DMS 273 (cell line): ENCODE data around the gene ERG28.
A peak's percentile ranks its signal among the peaks of the same experiment; 100 is the strongest.

Experiments
- DNase-seq: peaks from one replicate; lab custom pipeline; 2025; ENCODE audit not compliant: unreplicated experiment; lab: John Stamatoyannopoulos, UW

Gene ERG28

GRCh38 chr14:75660238-75660629, 442 bp downstream of the ERG28 start:
- DNase-seq, result no peak

GRCh38 chr14:75658957-75659356, 1.7 kb downstream of the ERG28 start:
- DNase-seq, result no peak

GRCh38 chr14:75657331-75657730, 3.3 kb downstream of the ERG28 start:
- no peak for DNase-seq

DNA sequence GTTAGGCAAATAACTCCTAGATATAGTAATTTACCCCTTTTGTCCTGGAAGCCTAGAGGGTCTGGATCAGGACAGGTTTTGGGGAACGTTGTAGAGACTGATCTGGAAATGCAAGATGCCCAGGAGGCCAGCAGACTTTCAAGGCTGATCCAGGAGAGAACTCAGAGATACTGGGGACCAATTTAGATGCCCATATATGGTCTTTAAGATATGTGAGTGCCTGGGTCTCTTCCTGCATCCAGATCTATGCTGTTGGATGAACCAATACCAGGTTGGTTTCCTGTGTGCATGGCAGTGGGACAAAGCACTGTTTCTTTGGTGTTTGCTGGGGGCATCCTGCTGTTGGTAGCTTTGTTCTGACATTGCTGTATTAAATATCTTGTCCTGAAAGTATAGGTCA, 5.4 kb downstream of the ERG28 start:
- no peak for DNase-seq

DNA sequence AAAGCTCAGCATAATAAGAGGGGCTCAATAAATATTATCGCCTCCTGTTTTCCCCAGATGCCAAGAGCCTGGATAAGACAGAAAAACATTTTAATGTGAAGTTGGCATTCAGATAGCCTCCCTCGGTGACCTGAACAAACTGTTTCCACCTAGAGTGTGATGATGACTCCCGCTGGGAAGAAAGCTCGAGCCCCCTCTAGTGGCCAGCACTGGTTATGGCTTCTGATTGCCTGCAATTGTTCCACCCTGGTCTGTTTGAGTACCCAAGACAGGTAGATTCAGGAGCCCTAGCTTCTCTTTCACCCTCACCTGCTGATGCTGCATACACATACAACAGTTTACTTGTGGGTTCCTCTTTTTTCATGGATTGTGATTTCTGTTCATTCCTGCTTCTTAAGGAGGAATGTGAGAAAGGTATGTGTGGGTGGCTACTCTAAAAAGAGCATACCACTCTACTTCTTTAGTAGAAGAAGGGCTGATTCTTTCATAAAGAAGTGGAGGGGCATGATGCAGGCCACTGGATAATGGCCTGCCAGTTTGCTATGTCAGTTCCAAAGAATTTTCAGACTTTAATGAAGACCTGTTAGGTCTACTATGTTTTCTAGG, 6.4 kb downstream of the ERG28 start:
- DNase-seq, result peak; percentile 75

GRCh38 chr14:75653563-75653962, 7.1 kb downstream of the ERG28 start:
- DNase-seq, result no peak

DNA sequence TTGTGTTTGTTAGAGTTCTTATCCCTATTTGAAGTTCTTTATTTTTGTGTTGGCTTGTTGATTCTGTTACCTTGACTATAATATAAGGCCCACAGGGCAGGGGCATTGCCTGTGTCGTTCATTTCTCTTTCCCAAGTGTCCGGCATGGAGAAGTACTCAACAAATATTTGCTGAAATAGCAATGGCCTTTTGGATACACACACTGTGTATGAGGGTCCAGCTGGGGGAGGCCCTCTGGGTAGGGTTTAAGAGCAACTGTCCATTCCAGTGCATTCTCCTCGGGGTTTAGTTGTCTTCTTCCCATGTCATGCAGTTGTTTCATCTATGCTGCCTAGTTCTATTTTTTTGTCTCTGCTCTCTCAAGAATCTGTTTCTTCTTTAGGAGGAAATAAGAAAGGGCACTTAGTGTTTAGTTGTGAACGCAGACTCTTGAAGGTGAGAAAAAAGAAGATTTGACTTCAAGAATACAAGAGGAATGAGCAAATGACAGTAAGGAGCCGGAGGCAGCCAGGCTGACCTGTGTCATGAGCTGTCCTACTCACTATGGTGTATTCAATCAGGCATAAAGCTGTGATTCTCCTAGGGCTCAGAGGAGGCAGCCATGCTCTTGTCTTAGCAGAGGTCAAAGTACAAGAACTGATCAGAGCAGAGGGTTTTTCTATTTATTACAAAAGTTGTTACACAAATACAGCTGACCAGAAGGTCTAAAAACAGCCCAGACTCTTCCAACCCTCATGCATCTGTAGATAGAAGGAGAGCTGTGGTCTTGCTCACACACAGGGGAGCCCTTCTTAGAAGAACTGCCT, 10.2 kb downstream of the ERG28 start:
- DNase-seq, result no peak

DNA sequence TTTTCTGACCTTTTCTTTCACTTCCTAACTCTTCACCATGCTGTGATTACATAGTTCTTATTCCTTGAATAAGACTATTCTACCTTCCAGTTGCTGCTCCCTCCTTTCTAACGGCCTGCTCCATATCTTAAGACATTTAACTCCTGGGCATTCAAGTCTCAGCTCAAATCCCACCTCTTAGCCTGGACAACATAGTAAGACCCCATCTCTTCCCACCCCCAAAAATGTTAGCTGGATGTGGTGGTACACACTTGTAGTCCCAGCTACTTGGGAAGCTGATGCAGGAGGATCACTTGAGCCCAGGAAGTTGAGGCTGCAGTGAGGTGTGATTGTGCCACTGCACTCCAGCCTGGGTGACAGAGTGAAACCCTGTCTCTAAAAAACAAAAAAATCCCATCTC, 10.9 kb downstream of the ERG28 start:
- no peak for DNase-seq

DNA sequence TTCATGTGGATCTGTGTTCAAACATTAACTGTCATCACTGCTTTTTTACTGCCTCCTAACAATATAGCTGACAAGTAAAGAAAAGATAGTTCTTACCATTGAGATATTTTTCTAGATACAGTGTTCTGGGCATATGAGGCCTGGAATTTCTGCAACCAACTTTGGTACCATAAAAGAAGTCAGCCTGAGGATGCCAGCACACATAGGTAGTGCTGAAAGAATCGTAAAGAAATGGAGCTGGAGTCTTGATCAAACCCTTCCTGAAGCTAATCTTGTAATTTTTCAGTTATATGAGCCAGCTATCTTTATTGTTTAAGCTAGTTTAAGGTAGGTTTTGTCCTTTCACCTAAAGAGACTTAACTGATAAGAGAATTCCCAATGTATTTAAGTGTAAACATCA, 11.3 kb downstream of the ERG28 start:
- DNase-seq, result no peak

DNA sequence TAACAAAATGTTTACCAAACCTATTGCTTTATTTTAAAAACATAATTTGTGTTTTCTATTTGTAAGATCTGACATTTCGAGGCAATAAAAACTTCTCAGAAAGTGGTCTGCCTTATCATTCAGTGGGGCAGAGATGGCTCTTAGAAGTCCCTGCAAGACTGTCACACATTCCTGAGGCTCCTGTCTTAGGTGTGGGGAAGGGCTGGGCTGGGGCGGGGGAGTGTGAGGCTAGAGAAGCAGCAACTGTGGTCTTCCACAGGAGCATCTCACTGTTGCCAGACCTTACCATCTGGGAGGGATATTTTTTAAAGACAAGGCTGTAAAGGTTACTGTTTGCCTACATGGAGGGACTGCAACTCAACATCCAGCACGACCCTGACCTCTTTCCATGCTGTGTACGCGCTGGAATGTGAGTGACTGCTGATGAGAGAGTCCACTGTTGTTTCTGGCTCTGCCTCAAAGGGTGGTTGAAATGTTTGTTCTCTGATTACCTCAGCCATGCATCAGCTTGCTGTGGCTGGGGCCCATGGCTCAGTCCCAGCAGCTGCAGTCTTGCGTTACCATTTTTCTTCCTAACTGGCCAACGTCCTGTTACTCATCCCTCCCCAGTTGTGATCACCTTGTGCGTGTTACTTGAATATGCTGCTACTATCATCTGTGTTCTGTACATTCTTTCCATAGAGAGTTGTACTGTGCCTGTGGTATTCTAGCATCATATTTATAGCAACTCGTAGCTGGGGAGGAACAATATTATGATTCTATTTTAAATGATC, 12.4 kb downstream of the ERG28 start:
- DNase-seq, result peak; percentile 15

GRCh38 chr14:75647640-75648039, 13.0 kb downstream of the ERG28 start:
- no peak for DNase-seq

DNA sequence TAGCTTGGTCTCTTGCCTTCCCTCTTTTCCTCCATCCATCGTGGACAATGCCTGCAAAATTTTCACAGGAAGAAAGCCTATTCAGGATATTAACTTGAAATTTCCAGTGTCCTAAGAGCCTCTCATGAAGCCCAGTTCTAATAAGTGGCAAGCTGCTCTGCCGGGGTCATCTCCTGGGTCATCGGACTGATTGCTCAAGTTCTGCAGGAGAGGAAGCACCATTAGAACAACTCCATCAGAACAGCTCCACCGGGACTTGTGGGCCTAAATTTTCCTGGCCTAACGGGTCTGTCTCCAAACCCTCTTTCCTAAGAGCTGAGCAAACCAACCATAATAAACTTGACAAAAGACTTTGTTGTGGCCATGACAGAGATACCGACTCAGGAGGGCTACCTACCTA, 13.9 kb downstream of the ERG28 start:
- DNase-seq, result no peak

DNA sequence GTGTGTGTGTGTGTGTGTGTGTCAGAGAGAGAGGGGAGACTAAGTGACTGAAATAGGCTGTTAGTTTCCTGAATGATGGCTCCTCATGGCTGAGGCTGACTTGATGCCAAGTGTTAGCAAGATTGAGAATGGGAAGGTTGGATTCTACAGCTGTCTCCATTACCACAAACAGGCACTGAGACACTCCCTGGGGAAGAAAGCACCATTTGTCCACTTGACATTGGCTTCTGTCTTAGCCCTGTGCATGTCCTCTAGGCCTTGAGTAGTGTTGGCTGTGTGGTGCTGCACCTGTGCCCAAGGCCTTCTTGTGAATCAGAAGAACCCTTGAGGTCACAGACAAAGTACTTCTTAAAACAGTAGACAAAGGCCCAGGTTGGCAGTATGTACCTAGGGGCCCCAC, 15.6 kb downstream of the ERG28 start:
- DNase-seq, result no peak

GRCh38 chr14:75643985-75644384, 16.7 kb downstream of the ERG28 start:
- DNase-seq, result no peak

DNA sequence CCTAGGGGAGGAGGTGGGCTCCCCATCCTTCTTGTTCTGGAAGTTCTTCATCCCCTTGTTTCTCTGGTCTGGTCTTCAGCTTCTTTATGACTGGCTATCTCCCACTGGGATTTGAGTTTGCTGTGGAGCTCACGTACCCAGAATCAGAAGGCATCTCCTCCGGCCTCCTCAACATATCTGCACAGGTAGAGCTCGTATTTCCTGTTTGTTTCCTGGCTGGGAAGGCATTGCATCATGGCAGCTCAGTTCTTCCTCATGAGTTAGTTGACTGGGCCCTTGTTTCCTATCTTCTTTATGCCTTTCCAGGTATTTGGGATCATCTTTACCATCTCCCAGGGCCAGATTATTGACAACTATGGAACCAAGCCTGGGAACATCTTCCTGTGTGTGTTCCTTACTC, 19.8 kb downstream of the ERG28 start:
- no peak for DNase-seq

- DNase-seq, result peak; percentile 68
Observed at GRCh38 chr14:75636100-75636692, 24.5 kb downstream of the ERG28 start.

DNA sequence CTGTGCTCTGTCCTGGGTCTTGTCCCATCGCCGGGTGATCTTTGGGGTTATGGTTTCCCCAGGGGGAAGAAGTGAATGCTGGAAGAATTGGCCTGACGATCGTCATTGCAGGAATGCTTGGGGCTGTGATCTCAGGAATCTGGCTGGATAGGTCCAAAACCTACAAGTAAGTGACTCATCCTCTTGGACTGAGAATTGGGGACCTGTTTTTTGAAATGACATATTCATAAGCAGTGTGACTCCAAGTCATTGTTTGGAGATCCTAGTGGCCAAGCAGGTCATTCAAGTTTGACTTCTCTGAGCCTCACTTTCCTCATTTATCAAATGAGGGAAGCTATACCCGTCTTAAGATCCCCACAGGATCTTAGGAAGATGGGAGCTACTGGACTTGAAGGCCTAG, 25.8 kb downstream of the ERG28 start:
- DNase-seq, result no peak

GRCh38 chr14:75631453-75631831, 29.2 kb downstream of the ERG28 start:
- no peak for DNase-seq

- no peak for DNase-seq
Observed at GRCh38 chr14:75630695-75631452, 29.8 kb downstream of the ERG28 start.

- no peak for DNase-seq
Observed at GRCh38 chr14:75628816-75629215, 31.9 kb downstream of the ERG28 start.

DNA sequence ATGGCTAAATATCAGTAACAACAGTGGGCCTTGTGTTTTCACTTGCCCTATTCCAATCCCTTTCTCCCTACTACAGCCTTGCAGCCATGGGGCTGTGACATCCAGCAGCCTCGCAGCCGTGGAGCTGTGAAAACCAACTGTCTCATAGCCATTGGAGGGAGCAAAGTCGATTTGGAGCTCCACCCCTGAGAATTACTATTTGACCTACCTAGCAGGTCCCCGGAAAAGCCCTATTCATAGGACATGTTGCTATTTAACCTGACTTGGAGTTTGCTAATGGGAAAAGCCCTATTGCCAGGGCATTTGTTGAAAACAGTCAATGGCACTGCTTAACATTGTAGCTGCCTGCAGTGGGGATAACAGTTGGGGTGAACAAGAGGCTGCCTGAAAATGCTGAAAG, 33.3 kb downstream of the ERG28 start:
- DNase-seq, result no peak
